Fibroblast of skin of left quadriceps (primary cell): ENCODE measurements around the gene OTOG.

Experiments used
- DNase-seq, 2 experiments: peaks; one replicate each; pipeline ENCODE4 v3.0.0-alpha.2; 2013; ENCODE audit warnings: low read depth in 2 of 2

Gene OTOG

DNA sequence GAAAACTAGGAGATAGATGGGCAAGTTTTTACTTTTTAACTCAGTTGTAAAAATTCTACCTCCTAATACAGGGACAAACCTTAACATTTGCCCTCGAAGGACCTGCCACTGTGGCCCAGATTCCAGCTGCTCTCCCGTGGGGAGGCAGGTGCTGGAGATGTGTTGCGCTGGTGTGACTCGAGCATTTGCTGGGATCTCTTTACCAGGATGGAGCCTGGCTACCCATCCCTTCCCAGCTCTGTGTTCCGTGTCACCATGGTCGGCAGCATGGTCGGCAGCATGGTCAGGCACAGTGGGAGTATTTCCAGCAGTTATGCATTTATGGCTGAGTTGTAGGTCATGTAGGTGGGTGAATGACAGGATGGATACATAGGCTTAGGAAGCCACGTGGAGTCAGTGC is 41.1 kb downstream of the OTOG start:
- DNase-seq: no peak

DNA sequence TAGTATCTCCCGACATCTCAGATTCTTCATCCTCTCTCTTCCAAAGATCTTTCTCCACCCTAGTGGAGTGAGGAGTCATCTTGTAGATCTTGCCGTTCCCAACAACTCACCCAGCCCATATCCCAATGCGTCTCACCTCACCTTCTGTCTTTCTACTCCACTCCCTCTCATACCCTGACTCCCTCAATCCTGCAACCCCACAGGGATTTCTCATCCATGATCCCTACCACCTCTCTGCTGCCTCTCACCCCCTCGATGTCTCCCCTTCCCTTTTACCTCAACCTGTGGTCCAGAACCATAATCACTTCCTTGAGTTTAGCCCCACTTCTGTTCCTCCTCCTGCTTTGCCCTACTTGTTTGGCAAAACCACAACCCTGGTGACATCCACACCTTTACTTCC is 41.7 kb downstream of the OTOG start:
- DNase-seq: no peak

GRCh38 chr11:17590463-17590862 is 43.4 kb downstream of the OTOG start:
- DNase-seq: no peak

GRCh38 chr11:17591293-17591692 is 44.2 kb downstream of the OTOG start:
- DNase-seq: no peak

GRCh38 chr11:17593466-17594245 is 46.6 kb downstream of the OTOG start:
- no peak for DNase-seq

- no peak for DNase-seq
These were observed 47.7 kb downstream of the OTOG start for GRCh38 chr11:17594686-17595192.

GRCh38 chr11:17595526-17596309 is 48.7 kb downstream of the OTOG start:
- DNase-seq: no peak

- DNase-seq: no peak
These were observed 49.2 kb downstream of the OTOG start for GRCh38 chr11:17596310-17596669.

DNA sequence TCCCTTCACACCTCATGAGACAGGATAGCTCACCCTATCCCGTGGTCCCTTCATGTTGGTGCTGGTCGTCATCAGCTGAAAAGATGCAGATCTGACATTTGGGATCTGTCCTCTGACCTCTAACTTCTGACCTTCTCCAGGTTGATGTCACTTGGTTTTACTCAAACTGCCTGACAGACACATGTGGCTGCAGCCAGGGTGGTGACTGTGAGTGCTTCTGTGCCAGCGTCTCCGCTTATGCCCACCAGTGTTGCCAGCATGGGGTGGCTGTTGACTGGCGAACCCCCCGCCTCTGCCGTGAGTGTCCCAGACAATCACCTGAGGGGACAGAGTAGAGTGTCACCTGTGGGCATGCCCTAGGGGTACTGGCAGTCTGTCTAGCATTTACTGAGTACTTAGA is 49.7 kb downstream of the OTOG start:
- DNase-seq: no peak

DNA sequence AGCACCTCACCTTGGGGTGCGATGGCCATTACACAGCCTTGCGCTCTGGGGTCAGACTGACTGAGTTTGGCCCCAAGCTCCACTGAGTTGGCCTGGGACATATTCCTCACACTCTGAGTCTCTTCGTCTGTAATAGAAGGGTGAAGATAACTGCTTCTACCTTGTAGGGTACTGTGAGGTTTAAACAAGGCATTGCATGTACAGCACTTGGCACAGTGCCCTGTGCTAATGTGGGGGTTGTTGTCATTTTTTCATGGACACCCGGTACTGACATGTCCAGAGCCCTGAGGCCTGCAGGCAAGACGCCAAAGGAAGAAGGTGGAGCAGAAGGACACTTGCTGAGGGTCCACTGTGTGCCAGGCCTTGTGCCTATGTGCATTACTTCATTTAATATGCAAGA is 50.7 kb downstream of the OTOG start:
- DNase-seq: no peak

GRCh38 chr11:17598700-17599459 is 51.8 kb downstream of the OTOG start:
- peak; percentile 7 to 20 for DNase-seq

- no peak for DNase-seq
These were observed 52.4 kb downstream of the OTOG start for GRCh38 chr11:17599460-17599925.

DNA sequence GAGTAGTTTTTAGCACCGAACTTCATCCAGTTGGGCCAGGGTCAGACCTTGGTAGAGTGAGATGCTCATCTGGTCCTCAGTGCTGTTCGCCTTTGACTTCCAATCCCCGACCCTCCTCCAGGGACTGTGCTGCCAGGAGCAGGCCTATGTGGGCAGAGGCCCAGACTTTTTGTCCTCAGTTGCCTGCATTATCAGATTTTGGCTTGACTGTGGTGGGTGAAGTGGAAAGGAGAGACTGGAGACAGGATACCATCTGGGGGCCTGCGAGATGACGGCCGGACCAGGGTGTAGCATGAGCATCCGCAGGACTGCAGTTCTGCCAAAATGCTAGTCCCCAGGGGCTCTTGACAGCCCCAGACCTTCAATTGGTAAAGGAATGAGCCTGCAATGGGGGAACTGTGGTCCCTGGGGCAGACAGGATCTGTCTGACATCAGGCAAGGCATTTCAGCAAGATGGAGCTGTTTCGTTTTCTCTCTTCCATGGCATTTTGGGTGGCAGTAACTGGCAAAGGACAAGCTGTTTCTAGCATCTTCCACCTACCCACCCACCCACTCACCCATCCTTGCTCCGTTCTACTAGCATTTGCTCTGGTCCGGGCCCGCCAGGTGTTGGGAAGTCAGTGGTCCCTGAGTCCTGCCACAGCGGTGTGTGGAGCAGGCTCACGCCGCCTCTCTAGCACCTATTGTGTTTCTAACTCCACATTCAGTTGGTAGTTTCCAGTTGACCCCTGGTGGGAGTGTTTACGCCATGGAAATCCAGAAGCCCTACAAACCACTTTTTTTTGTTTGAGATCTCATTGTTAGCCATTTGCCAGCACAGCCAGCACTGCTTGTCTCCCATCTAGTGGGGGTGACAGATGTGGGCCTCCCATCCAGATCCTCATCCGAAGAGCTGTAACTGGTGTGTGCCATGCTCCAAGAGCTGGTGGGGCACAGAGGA is 53.5 kb downstream of the OTOG start:
- DNase-seq: no peak

DNA sequence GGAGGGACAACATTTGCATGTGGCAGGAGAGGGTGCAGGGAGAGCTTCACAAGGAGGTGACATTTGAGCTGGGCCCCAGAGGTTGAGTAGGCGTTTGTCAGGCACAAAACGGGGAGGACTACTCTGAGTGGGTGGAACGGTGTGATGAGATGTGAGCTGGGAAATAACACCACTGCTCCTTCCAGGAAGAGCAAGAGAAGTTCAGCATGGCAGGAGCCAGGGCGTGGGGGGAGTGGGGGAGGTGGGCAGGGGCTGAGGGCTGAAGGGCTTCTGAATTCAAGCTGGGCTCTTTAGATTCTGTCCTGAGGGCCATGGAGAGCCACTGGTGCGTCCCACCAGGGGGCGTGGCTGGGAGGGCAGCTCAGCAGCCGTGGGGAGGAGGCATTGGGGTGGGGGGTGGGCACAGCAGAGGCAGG is 54.2 kb downstream of the OTOG start:
- no peak for DNase-seq

- DNase-seq: no peak
These were observed 54.6 kb downstream of the OTOG start for GRCh38 chr11:17601676-17602075.

- DNase-seq: no peak
These were observed 55.3 kb downstream of the OTOG start for GRCh38 chr11:17602105-17603001.

DNA sequence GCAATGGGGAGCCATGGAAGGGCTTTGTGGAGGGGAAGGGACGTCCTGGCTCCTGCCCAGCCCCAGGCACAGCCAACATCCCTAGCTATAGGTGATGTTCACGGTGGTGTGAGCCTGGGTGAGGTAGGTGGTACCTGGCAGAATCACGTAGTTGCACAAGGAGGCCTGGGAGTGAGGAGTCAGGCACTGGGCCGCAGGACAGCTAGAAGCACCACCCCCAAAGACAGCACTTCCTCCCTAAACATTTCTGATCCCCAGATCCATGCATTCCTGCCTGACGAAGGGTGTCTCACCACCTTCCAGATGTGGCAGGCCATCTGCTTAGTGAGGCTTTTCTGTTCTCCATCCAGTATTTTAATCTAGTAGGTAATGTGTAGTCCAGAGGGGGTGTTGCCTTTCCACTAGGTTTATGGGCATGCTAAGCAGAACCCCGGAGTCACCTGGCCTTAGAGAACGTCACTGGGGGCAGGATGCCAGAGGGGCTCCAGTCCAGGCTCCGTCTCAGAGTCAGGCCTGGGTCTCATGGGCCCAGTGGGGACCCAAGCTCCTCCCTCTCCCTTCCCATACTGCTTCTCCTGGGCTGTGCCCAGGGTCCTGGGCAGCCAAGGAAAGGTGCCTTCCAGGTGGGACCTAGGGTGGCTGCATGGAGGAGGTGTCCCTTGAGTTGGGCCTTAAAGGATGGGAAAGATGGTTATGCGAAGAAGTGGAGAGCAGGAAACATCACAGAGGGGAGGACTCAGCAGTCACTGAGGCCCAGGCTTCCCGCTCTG is 56.2 kb downstream of the OTOG start:
- no peak for DNase-seq

DNA sequence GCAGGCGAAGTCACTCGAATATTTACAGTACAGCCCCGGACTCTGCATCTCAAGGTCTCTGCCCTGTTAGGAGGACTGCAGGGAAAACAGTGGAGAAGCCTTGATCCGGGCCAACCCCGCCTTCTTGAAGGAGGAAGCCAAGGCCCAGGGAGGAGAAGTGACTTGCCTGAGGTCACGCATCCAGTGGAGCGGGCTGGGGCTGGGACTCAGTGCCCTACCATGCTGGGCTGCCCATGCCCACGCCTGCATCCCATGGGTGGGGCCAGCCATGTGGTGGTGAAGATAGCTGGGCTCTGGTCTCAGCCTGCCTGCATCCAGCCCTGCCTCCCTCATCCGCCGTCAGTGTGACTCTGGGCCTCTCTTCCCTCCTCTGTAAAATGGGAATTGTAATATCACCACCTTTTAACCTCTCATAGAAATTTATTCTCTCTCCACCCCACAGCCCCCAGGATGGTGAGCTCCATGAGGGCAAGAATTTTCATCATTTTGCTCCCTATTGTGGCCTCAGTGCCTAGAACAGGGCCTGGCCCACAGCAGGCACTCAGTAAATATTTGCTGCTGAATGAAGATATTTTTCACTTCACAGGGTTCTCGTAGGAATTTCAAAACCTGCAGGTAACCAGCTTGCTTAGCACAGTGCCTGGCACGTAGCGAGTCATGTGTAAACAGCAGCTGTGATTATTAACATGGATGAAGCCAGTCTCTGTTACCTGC is 57.3 kb downstream of the OTOG start:
- DNase-seq: no peak

DNA sequence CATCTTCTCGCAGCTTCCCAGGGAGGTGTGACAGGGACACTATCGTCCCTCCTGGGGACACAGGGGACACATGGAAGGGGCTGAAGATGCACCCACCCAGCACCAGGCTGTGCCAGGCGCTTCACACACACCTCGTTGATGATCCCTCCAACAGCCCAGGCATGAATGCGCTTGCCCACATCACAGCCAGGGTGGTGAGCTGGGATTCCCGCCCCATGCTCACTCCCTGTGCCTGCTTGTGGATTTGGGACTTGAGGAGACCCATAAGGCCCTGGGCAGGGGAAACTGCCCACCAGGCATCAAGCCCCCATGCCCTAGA is 57.8 kb downstream of the OTOG start:
- DNase-seq: no peak
